HG02938 (cell line): ENCODE results near the gene C2orf72.
"Not testable (repeated sequence)": the region's sequence is repeated elsewhere in the genome, so short reads cannot be mapped to it uniquely, and the experiment has no call there.

Experiments used
- ATAC-seq: cut with Tn5 transposase; IDR thresholded peaks from one replicate; pipeline ENCODE4 v1.9.1; 2021; ENCODE audit warnings: mild to moderate bottlenecking, moderate library complexity; ENCODE audit not compliant: unreplicated experiment

The C2orf72 gene

GRCh38 chr2:231037202-231037730 is at the start of gene C2orf72:
TSS of gene C2orf72 (plus strand) at chr2:231037523. CDS start at chr2:231037566, 43 bp downstream.
- no peak for ATAC-seq

- no peak for ATAC-seq
Measured at GRCh38 chr2:230989731-230990130, 47.6 kb upstream of the C2orf72 start.

GRCh38 chr2:230990131-230990898 is 47.0 kb upstream of the C2orf72 start:
- ATAC-seq = no peak

- no peak for ATAC-seq
Measured at GRCh38 chr2:230990899-230991150, 46.5 kb upstream of the C2orf72 start.

GRCh38 chr2:230991598-230991997 is 45.7 kb upstream of the C2orf72 start:
- ATAC-seq = no peak

GRCh38 chr2:230995821-230996220 is 41.5 kb upstream of the C2orf72 start, which contains the start of gene SPATA3:
TSS of gene SPATA3 (plus strand) at chr2:230996121. CDS start at chr2:230996234, 113 bp downstream.
- ATAC-seq = no peak

- no peak for ATAC-seq
Measured at GRCh38 chr2:230996661-230997060, 40.7 kb upstream of the C2orf72 start.

GRCh38 chr2:230998882-230999281 is 38.4 kb upstream of the C2orf72 start:
- no peak for ATAC-seq

- ATAC-seq = no peak
Measured at GRCh38 chr2:230999477-230999876, 37.8 kb upstream of the C2orf72 start.

GRCh38 chr2:231000211-231000904 is 37.0 kb upstream of the C2orf72 start:
- no peak for ATAC-seq

GRCh38 chr2:231001036-231001435 is 36.3 kb upstream of the C2orf72 start:
- ATAC-seq = no peak

- ATAC-seq = no peak
Measured at GRCh38 chr2:231001921-231002320, 35.4 kb upstream of the C2orf72 start.

GRCh38 chr2:231002641-231003040 is 34.7 kb upstream of the C2orf72 start:
- no peak for ATAC-seq

- ATAC-seq = no peak
Measured at GRCh38 chr2:231003186-231003585, 34.1 kb upstream of the C2orf72 start.

- not testable (repeated sequence) for ATAC-seq
Measured at GRCh38 chr2:231004930-231005329, 32.4 kb upstream of the C2orf72 start.

- ATAC-seq = no peak
Measured at GRCh38 chr2:231007286-231008098, 29.8 kb upstream of the C2orf72 start.

- ATAC-seq = no peak
Measured at GRCh38 chr2:231008131-231008530, 29.2 kb upstream of the C2orf72 start.

GRCh38 chr2:231009236-231009919 is 27.9 kb upstream of the C2orf72 start:
- no peak for ATAC-seq

- ATAC-seq = no peak
Measured at GRCh38 chr2:231010201-231010730, 27.1 kb upstream of the C2orf72 start.

- ATAC-seq = no peak
Measured at GRCh38 chr2:231011526-231011925, 25.8 kb upstream of the C2orf72 start.

GRCh38 chr2:231012463-231012862 is 24.9 kb upstream of the C2orf72 start:
- no peak for ATAC-seq
